ENCODE results near the gene ZCCHC3.
"Not testable (repeated sequence)": the region's sequence is repeated elsewhere in the genome, so short reads cannot be mapped to it uniquely, and the experiment has no call there.

Gene ZCCHC3

GRCh38 chr20:316316-317068, 19.1 kb downstream of the ZCCHC3 start:
- DNase-seq: no peak

- peak; percentile 81 for DNase-seq
Measured at GRCh38 chr20:324177-325044, 27.0 kb downstream of the ZCCHC3 start.

- peak; percentile 90 for DNase-seq
Measured at GRCh38 chr20:325045-325888, 27.9 kb downstream of the ZCCHC3 start, which contains the start of gene SOX12. SOX12 (plus strand) TSS chr20:325552; CDS start chr20:325925, 373 bp downstream.

GRCh38 chr20:325889-326644, 28.7 kb downstream of the ZCCHC3 start:
- peak; percentile 50 for DNase-seq

GRCh38 chr20:326645-327185, 29.3 kb downstream of the ZCCHC3 start:
- DNase-seq: peak; percentile 30

GRCh38 chr20:327186-328026, 30.0 kb downstream of the ZCCHC3 start:
- peak; percentile 88 for DNase-seq

GRCh38 chr20:328027-328974, 30.9 kb downstream of the ZCCHC3 start:
- DNase-seq: no peak

- DNase-seq: no peak
Measured at GRCh38 chr20:328975-329695, 31.8 kb downstream of the ZCCHC3 start.

- DNase-seq: no peak
Measured at GRCh38 chr20:329851-330232, 32.5 kb downstream of the ZCCHC3 start.

GRCh38 chr20:330233-331149, 33.1 kb downstream of the ZCCHC3 start:
- peak; percentile 76 for DNase-seq

- no peak for DNase-seq
Measured at GRCh38 chr20:334578-334977, 37.2 kb downstream of the ZCCHC3 start.

- DNase-seq: not testable (repeated sequence)
Measured at GRCh38 chr20:336040-336439, 38.7 kb downstream of the ZCCHC3 start.

GRCh38 chr20:341682-342081, 44.3 kb downstream of the ZCCHC3 start:
- DNase-seq: no peak

GRCh38 chr20:343107-343506, 45.7 kb downstream of the ZCCHC3 start:
- no peak for DNase-seq

GRCh38 chr20:346033-346639, 48.8 kb downstream of the ZCCHC3 start:
- DNase-seq: no peak

GRCh38 chr20:346640-347316, 49.4 kb downstream of the ZCCHC3 start, which contains the start of gene NRSN2:
NRSN2 (plus strand) TSS chr20:347111; CDS start chr20:349644, 2,533 bp downstream.
- DNase-seq: peak; percentile 41

- DNase-seq: no peak
Measured at GRCh38 chr20:347317-347639, 49.9 kb downstream of the ZCCHC3 start.
